A549 (cell line): ENCODE data around the gene PKHD1. TPM values are rescaled to one million over a fixed set of nuclear protein-coding genes. Genes with fewer than 3 reads are reported as not detected.

Experiments
- ATAC-seq, 2 experiments: fragments of 200-7000 bp in 1 of 2; fragments of >200 bp in 1 of 2; cut with Nextera tagmentation in 1 of 2; cut with Tn5 transposase in 1 of 2; 3 replicates each; pipeline versions ENCODE4 v1.8.0 to v1.9.1; 2018 to 2020; ENCODE audit warnings: mild to moderate bottlenecking in 1 of 2, moderate library complexity in 1 of 2
- CTCF ChIA-PET: fragments of 300-600 bp; sonication (Branson Sonifier 250); formaldehyde crosslinking; extraction: SDS; loops from one replicate; lab custom pipeline; 2021; ENCODE audit warnings: antibody characterized with exemption, inconsistent platforms; lab: Yijun Ruan, JAX
- POLR2A ChIA-PET: fragments of 350-600 bp; formaldehyde crosslinking; extraction: SDS; loops from one replicate; lab custom pipeline; 2021; ENCODE audit warnings: antibody characterized with exemption, inconsistent platforms; lab: Yijun Ruan, JAX
- DNase-seq, 2 experiments: peaks; one replicate each; pipeline versions ENCODE4 v3.0.0 to v3.0.0-alpha.2; 2011 to 2016; ENCODE audit warnings: low read depth in 1 of 2, low spot score in 1 of 2
- FAIRE-seq: peaks from 2 replicates; lab custom pipeline; 2011; peaks lifted over from hg19 to GRCh38; lab: Jason Lieb, UNC
- H3K27ac ChIP-seq, 2 experiments: fragments of >200 bp; sonication (Bioruptor Twin); formaldehyde crosslinking; 3 replicates each; pipeline ENCODE4 v1.5.1; 2016 to 2017
- H3K4me1 ChIP-seq: fragments of >200 bp; sonication (Bioruptor Twin); formaldehyde crosslinking; 3 replicates; pipeline ENCODE4 v1.6.1; 2016
- H3K4me2 ChIP-seq: fragments of >200 bp; sonication (Bioruptor Twin); formaldehyde crosslinking; 3 replicates; pipeline ENCODE4 v1.6.1; 2016
- H3K4me3 ChIP-seq: fragments of >200 bp; sonication (Bioruptor Twin); formaldehyde crosslinking; 3 replicates; pipeline ENCODE4 v1.5.1; 2016
- H3K9me3 ChIP-seq: fragments of >200 bp; sonication (Bioruptor Twin); formaldehyde crosslinking; 3 replicates; pipeline ENCODE4 v1.6.1; 2016
- CEBPB ChIP-seq, 2 experiments: fragments of >200 bp in 1 of 2; sonication (Bioruptor Twin) in 1 of 2; formaldehyde crosslinking in 1 of 2; IDR thresholded peaks; 2 replicates each; pipeline ENCODE4 v1.6.1; 2012 to 2016
- CHD2 ChIP-seq: fragments of 150-350 bp; IDR thresholded peaks from 2 replicates; pipeline ENCODE4 v1.6.1; 2014; ENCODE audit warnings: low read length; ENCODE audit not compliant: partially characterized antibody
- CHD4 ChIP-seq: fragments of 200-600 bp; sonication (generic); IDR thresholded peaks from 2 replicates; pipeline ENCODE4 v1.6.1; 2016; ENCODE audit warnings: antibody characterized with exemption, mild to moderate bottlenecking, borderline replicate concordance
- EHF ChIP-seq: fragments of 250-450 bp; sonication (Bioruptor Pico); IDR thresholded peaks from 2 replicates; pipeline ENCODE4 v1.5.0; 2020; ENCODE audit warnings: mild to moderate bottlenecking
- FOSL2 ChIP-seq, 2 experiments: fragments of 450-650 bp in 1 of 2; fragments of >200 bp in 1 of 2; sonication (Bioruptor Twin) in 1 of 2; formaldehyde crosslinking; IDR thresholded peaks; 2 replicates each; pipeline versions ENCODE4 v1.5.0 to v1.6.1; 2016 to 2020; ENCODE audit warnings: mild to moderate bottlenecking in 1 of 2, moderate library complexity in 1 of 2
- HDAC2 ChIP-seq: fragments of 200-600 bp; sonication (generic); IDR thresholded peaks from 2 replicates; pipeline ENCODE4 v1.6.1; 2016
- HMGXB4 ChIP-seq: fragments of 250-450 bp; sonication (Bioruptor Pico); IDR thresholded peaks from 2 replicates; pipeline ENCODE4 v1.5.0; 2021; ENCODE audit warnings: mild to moderate bottlenecking, moderate library complexity, borderline replicate concordance
- HOXB5 ChIP-seq: fragments of 250-450 bp; sonication (Bioruptor Pico); IDR thresholded peaks from 2 replicates; pipeline ENCODE4 v1.5.0; 2020; ENCODE audit warnings: mild to moderate bottlenecking, moderate library complexity
- JUN ChIP-seq, 2 experiments: fragments of >200 bp; sonication (Bioruptor Twin); formaldehyde crosslinking; IDR thresholded peaks; 2 replicates in 1 of 2; 3 replicates in 1 of 2; pipeline ENCODE4 v1.6.1; 2016 to 2017
- KDM5A ChIP-seq: fragments of 200-600 bp; sonication (generic); IDR thresholded peaks from 2 replicates; pipeline ENCODE4 v1.6.1; 2016; ENCODE audit warnings: antibody characterized with exemption, mild to moderate bottlenecking
- MAFK ChIP-seq: fragments of 450-650 bp; IDR thresholded peaks from 2 replicates; pipeline ENCODE4 v1.6.1; 2014; ENCODE audit not compliant: partially characterized antibody
- MAX ChIP-seq: IDR thresholded peaks from 2 replicates; pipeline ENCODE4 v1.6.1; 2012
- NFE2L2 ChIP-seq: fragments of 150-350 bp; conservative IDR thresholded peaks from 2 replicates; pipeline ENCODE4 v1.6.1; 2014; ENCODE audit warnings: low read length
- NR3C1 ChIP-seq: fragments of >200 bp; sonication (Bioruptor Twin); formaldehyde crosslinking; IDR thresholded peaks from 3 replicates; pipeline ENCODE4 v1.6.1; 2017
- POLR2A ChIP-seq: IDR thresholded peaks from 2 replicates; pipeline ENCODE4 v1.6.1; 2012; ENCODE audit warnings: mild to moderate bottlenecking, low read length
- POLR2AphosphoS2 ChIP-seq: conservative IDR thresholded peaks from 2 replicates; pipeline ENCODE4 v1.6.1; 2012; ENCODE audit warnings: low read length, improper control_type of control experiment, inconsistent platforms
- RAD21 ChIP-seq, 2 experiments: fragments of >200 bp in 1 of 2; sonication (Bioruptor Twin) in 1 of 2; formaldehyde crosslinking in 1 of 2; IDR thresholded peaks in 1 of 2; conservative IDR thresholded peaks in 1 of 2; 2 replicates in 1 of 2; 3 replicates in 1 of 2; pipeline ENCODE4 v1.6.1; 2012 to 2018; ENCODE audit warnings: inconsistent platforms in 1 of 2
- RARB ChIP-seq: fragments of 250-450 bp; sonication (Bioruptor Pico); IDR thresholded peaks from 2 replicates; pipeline ENCODE4 v1.8.0; 2021; ENCODE audit warnings: mild to moderate bottlenecking, moderate library complexity
- RCOR1 ChIP-seq: fragments of 150-350 bp; IDR thresholded peaks from 2 replicates; pipeline ENCODE4 v1.6.1; 2014; ENCODE audit warnings: antibody characterized with exemption, low read length, low read depth
- REST ChIP-seq: fragments of 200-600 bp; sonication (generic); IDR thresholded peaks from 2 replicates; pipeline ENCODE4 v1.6.1; 2016; ENCODE audit warnings: antibody characterized with exemption, mild to moderate bottlenecking, moderate library complexity
- SMC3 ChIP-seq: fragments of >200 bp; sonication (Bioruptor Twin); formaldehyde crosslinking; IDR thresholded peaks from 3 replicates; pipeline ENCODE4 v1.6.1; 2018; ENCODE audit warnings: inconsistent platforms
- TP53 ChIP-seq: fragments of 250-450 bp; sonication (Bioruptor Pico); IDR thresholded peaks from 2 replicates; pipeline ENCODE4 v1.5.0; 2021; ENCODE audit warnings: mild to moderate bottlenecking, moderate library complexity
- ZFP36 ChIP-seq: fragments of 450-650 bp; IDR thresholded peaks from 2 replicates; pipeline ENCODE4 v1.6.1; 2014; ENCODE audit warnings: borderline replicate concordance; ENCODE audit not compliant: partially characterized antibody
- WGBS: methylation state at CpG from one replicate; pipeline ENCODE4 v1.1.6; 2017; ENCODE audit errors: missing lambda C conversion rate; 5-methylcytosine and 5-hydroxymethylcytosine counted together
- polyA plus RNA-seq, 4 experiments: library from polyadenylated mRNA; depleted of rRNA in 3 of 4; stranded (reverse); fragments of >200 nt; fragmentation: RNase III in 1 of 4; extraction: RNeasy Plus Mini Kit Qiagen cat#74134 plus additional on column Dnase treatment in 1 of 4; gene quantifications; 2 replicates in 3 of 4; 3 replicates in 1 of 4; pipeline ENCODE4 v1.2.3, GENCODE V29; 2011 to 2017
- TF ChIP-seq, protein P1 (sequence below): fragments of 250-450 bp; sonication (Bioruptor Pico); IDR thresholded peaks from 2 replicates; pipeline ENCODE4 v1.5.0; 2020; ENCODE audit warnings: low read depth, mild to moderate bottlenecking, moderate library complexity
- TF ChIP-seq, protein P2 (sequence below): fragments of >200 bp; sonication (Bioruptor Twin); formaldehyde crosslinking; IDR thresholded peaks from 3 replicates; pipeline ENCODE4 v1.5.1; 2016
- TF ChIP-seq, protein P3 (sequence below): IDR thresholded peaks from 2 replicates; pipeline ENCODE4 v1.6.1; 2012
- TF ChIP-seq, protein P4 (sequence below): fragments of 150-350 bp; IDR thresholded peaks from 2 replicates; pipeline ENCODE4 v1.6.1; 2014; ENCODE audit warnings: low read depth, mild to moderate bottlenecking, low read length

The PKHD1 gene
- polyA plus RNA-seq, 2 of the 4 experiments (the other 2 are of a cell fraction): not detected

DNA sequence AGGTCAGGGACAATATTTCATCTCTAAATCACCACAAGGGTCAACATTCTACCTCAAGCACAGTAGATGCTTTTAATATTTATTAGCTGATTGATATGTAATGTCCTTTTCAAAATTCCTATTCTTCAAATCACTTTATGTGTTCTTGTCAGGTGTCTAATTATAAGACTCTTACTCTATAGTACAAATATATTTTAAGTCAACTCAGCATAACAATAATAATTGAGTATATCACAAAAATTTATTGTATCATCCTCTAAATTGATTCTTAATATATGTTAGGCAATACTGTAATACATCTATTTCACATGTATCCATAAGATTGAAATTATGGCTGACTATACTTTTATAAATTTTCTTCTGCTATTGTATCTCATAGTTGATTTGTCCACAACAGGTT lies 423.9 kb downstream of the PKHD1 start:
- DNase-seq: no peak
- no peak overlapping the region for H3K4me3 ChIP-seq
- no peak for ATAC-seq
- no peak for TF ChIP-seq RAD21 (conservative IDR thresholded peaks at IDR 0.05 in 1 of 2, IDR thresholded peaks at IDR 0.05 in 1 of 2)
- TF ChIP-seq NR3C1: no peak
- TF ChIP-seq JUN (IDR thresholded peaks at IDR 0.05): no peak
- TF ChIP-seq, protein P1, sequence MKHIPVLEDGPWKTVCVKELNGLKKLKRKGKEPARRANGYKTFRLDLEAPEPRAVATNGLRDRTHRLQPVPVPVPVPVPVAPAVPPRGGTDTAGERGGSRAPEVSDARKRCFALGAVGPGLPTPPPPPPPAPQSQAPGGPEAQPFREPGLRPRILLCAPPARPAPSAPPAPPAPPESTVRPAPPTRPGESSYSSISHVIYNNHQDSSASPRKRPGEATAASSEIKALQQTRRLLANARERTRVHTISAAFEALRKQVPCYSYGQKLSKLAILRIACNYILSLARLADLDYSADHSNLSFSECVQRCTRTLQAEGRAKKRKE (CRISPR knock-in tag): no peak
- no peak for TF ChIP-seq HMGXB4 (CRISPR knock-in tag)
- TF ChIP-seq RCOR1: no peak
- TF ChIP-seq HDAC2: no peak
- TF ChIP-seq HOXB5: no peak
- TF ChIP-seq NFE2L2: no peak
- TF ChIP-seq MAFK: no peak
- no peak for TF ChIP-seq CEBPB (IDR thresholded peaks at IDR 0.05)
- no peaks in the 10 kb centered on the region for H3K4me1 ChIP-seq
- POLR2A ChIA-PET: no interaction called here
- no peak for FAIRE-seq
- no peak overlapping the region for H3K27ac ChIP-seq
- no peaks in the 10 kb centered on the region for H3K9me3 ChIP-seq
- no peak overlapping the region for H3K4me2 ChIP-seq
- CTCF ChIA-PET: no interaction called here

DNA sequence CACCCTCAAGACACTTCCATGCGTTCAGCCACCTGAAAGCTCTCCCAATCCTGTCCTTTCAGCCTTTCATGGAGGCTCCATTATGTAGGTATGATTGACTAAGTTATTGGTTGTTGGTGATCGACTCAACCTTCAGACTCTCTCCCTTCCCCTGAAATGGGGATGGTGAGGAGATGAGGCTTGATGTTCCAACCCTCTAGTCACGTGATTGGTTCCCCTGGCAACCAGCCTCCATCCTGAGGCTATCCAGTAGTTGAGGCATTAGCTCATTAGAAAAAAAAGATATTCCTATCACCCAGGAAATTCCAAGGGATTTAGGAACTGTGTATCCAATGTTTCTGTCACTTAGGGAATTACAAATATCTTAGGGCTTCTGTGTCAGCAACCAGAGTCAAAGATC lies 426.6 kb downstream of the PKHD1 start:
- no peak overlapping the region for H3K4me3 ChIP-seq
- ATAC-seq: no peak
- no peaks in the 10 kb centered on the region for H3K4me1 ChIP-seq
- H3K9me3 ChIP-seq: no peaks in the 10 kb centered on the region
- CTCF ChIA-PET: no interaction called here
- 2% methylated on average over 3 of the region's 3 CpGs for WGBS
- no peak overlapping the region for H3K27ac ChIP-seq
- no peak for FAIRE-seq
- H3K4me2 ChIP-seq: no peak overlapping the region
- no peak for DNase-seq
- TF ChIP-seq HDAC2 (no peak), CHD2 (no peak), SMC3 (no peak), EHF (CRISPR knock-in tag) (no peak), MAX (no peak), RARB (CRISPR knock-in tag) (no peak), POLR2A (no peak), POLR2AphosphoS2 (no peak), CEBPB (IDR thresholded peaks at IDR 0.05) (no peak), REST (no peak), KDM5A (no peak), RAD21 (conservative IDR thresholded peaks at IDR 0.05 in 1 of 2, IDR thresholded peaks at IDR 0.05 in 1 of 2) (no peak), TP53 (no peak), FOSL2 (IDR thresholded peaks at IDR 0.05) (no peak), FOSL2 (CRISPR knock-in tag; IDR thresholded peaks at IDR 0.05) (no peak), CHD4 (no peak), ZFP36 (no peak)
- TF ChIP-seq, protein P1 (CRISPR knock-in tag): no peak
- TF ChIP-seq, protein P2, sequence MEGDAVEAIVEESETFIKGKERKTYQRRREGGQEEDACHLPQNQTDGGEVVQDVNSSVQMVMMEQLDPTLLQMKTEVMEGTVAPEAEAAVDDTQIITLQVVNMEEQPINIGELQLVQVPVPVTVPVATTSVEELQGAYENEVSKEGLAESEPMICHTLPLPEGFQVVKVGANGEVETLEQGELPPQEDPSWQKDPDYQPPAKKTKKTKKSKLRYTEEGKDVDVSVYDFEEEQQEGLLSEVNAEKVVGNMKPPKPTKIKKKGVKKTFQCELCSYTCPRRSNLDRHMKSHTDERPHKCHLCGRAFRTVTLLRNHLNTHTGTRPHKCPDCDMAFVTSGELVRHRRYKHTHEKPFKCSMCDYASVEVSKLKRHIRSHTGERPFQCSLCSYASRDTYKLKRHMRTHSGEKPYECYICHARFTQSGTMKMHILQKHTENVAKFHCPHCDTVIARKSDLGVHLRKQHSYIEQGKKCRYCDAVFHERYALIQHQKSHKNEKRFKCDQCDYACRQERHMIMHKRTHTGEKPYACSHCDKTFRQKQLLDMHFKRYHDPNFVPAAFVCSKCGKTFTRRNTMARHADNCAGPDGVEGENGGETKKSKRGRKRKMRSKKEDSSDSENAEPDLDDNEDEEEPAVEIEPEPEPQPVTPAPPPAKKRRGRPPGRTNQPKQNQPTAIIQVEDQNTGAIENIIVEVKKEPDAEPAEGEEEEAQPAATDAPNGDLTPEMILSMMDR: no peak
- TF ChIP-seq, protein P3, sequence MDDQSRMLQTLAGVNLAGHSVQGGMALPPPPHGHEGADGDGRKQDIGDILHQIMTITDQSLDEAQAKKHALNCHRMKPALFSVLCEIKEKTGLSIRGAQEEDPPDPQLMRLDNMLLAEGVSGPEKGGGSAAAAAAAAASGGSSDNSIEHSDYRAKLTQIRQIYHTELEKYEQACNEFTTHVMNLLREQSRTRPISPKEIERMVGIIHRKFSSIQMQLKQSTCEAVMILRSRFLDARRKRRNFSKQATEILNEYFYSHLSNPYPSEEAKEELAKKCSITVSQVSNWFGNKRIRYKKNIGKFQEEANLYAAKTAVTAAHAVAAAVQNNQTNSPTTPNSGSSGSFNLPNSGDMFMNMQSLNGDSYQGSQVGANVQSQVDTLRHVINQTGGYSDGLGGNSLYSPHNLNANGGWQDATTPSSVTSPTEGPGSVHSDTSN: no peak
- TF ChIP-seq, protein P4, sequence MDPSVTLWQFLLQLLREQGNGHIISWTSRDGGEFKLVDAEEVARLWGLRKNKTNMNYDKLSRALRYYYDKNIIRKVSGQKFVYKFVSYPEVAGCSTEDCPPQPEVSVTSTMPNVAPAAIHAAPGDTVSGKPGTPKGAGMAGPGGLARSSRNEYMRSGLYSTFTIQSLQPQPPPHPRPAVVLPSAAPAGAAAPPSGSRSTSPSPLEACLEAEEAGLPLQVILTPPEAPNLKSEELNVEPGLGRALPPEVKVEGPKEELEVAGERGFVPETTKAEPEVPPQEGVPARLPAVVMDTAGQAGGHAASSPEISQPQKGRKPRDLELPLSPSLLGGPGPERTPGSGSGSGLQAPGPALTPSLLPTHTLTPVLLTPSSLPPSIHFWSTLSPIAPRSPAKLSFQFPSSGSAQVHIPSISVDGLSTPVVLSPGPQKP: no peak
- TF ChIP-seq, all 56 proteins: peak for 0
- POLR2A ChIA-PET: no interaction called here
